Measurements from ENCODE around the gene PCBP3. TPM values are rescaled to one million over a fixed set of nuclear protein-coding genes. Genes with fewer than 3 reads are reported as not detected.

Gene PCBP3
- total RNA-seq, 1 donor from 2014 or later = 11.8 TPM

DNA sequence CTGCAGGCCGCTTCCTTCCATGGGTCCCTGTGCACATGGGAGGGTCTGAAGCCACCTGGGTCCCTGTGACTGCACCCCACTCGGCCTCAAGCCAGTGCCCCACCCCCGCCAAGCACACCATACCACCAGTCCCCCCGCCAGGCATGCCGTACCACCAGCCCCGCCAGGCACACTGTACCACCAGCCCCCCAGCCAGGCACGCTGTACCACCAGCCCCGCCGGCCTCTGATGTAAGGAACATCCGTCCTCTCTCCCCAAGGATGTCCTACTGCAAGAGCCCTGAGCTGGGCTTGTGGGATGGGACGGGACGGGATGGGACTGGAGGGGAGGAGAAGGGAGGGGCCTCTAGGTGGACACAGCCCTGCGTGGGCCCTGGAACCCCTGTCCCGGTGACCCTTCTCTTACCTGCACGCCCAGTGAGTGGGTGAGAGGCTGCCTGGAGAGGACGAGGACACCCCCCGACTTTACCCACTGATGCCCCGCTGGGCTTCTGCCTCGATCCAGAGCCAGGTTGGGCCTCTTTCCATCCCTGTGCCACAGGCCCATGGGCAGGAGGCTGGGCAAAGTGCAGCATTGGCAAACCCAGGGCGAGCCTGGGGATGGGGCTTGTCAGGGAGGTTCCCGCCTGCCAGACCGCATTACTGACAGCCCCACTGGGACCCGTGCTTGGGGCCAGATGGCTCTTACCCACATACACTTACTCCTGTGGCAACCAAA lies 297.3 kb downstream of the PCBP3 start:
- Mint-ChIP-seq H3K36me3 (ENCODE audit: low read depth) (no peaks in the 10 kb centered on the region), H3K27me3 (ENCODE audit: low read depth) (no peaks in the 10 kb centered on the region)

DNA sequence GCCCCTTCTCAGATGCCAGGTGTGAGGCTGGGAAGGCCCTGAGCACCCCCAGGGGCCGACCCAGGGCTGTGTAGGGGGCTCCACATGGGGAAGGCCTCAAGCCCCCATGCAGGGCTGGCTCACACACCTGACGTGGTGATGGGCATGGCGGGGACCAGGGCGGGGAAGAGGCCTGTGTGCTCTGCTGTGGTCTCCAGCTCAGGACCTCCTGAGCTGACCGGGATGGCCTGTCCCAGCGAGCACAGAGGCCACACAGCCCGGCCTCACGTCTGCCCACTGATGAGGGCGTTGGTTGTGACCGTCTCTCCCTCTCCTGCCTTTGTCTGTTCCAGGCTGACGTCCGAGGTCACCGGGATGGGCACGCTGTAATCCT lies 297.8 kb downstream of the PCBP3 start:
- H3K36me3 Mint-ChIP-seq (ENCODE audit: low read depth) = no peaks in the 10 kb centered on the region
- no peaks in the 10 kb centered on the region for H3K9me3 Mint-ChIP-seq (ENCODE audit: low read depth)
- H3K4me1 Mint-ChIP-seq (ENCODE audit: low read depth) = no peaks in the 10 kb centered on the region
- H3K27me3 Mint-ChIP-seq (ENCODE audit: low read depth) = no peaks in the 10 kb centered on the region
- H3K27ac Mint-ChIP-seq (ENCODE audit: unreplicated experiment) = no peak overlapping the region
- no peak for DNase-seq (ENCODE audit: low spot score)
- H3K4me3 Mint-ChIP-seq (ENCODE audit: unreplicated experiment) = no peak overlapping the region
- TF ChIP-seq, protein P1, sequence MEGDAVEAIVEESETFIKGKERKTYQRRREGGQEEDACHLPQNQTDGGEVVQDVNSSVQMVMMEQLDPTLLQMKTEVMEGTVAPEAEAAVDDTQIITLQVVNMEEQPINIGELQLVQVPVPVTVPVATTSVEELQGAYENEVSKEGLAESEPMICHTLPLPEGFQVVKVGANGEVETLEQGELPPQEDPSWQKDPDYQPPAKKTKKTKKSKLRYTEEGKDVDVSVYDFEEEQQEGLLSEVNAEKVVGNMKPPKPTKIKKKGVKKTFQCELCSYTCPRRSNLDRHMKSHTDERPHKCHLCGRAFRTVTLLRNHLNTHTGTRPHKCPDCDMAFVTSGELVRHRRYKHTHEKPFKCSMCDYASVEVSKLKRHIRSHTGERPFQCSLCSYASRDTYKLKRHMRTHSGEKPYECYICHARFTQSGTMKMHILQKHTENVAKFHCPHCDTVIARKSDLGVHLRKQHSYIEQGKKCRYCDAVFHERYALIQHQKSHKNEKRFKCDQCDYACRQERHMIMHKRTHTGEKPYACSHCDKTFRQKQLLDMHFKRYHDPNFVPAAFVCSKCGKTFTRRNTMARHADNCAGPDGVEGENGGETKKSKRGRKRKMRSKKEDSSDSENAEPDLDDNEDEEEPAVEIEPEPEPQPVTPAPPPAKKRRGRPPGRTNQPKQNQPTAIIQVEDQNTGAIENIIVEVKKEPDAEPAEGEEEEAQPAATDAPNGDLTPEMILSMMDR (IDR thresholded peaks at IDR 0.05) = no peak

More for the DNA sequence above, 297.3 kb downstream of the PCBP3 start:
- no peak overlapping the region for H3K4me3 Mint-ChIP-seq (ENCODE audit: unreplicated experiment)
- no peak for DNase-seq (ENCODE audit: low spot score)
- TF ChIP-seq, protein P1 (IDR thresholded peaks at IDR 0.05) = no peak
- no peak overlapping the region for H3K27ac Mint-ChIP-seq (ENCODE audit: unreplicated experiment)
- H3K4me1 Mint-ChIP-seq (ENCODE audit: low read depth) = no peaks in the 10 kb centered on the region
- H3K9me3 Mint-ChIP-seq (ENCODE audit: low read depth) = no peaks in the 10 kb centered on the region

GRCh38 chr21:45941717-45942546 lies 298.4 kb downstream of the PCBP3 start:
- Mint-ChIP-seq H3K4me1 (ENCODE audit: low read depth) (no peaks in the 10 kb centered on the region), H3K9me3 (ENCODE audit: low read depth) (no peaks in the 10 kb centered on the region), H3K27ac (ENCODE audit: unreplicated experiment) (no peak overlapping the region), H3K4me3 (ENCODE audit: unreplicated experiment) (no peak overlapping the region), H3K36me3 (ENCODE audit: low read depth) (no peaks in the 10 kb centered on the region), H3K27me3 (ENCODE audit: low read depth) (no peaks in the 10 kb centered on the region)
- DNase-seq (ENCODE audit: low spot score) = no peak
- TF ChIP-seq, protein P1 (IDR thresholded peaks at IDR 0.05) = no peak

DNA sequence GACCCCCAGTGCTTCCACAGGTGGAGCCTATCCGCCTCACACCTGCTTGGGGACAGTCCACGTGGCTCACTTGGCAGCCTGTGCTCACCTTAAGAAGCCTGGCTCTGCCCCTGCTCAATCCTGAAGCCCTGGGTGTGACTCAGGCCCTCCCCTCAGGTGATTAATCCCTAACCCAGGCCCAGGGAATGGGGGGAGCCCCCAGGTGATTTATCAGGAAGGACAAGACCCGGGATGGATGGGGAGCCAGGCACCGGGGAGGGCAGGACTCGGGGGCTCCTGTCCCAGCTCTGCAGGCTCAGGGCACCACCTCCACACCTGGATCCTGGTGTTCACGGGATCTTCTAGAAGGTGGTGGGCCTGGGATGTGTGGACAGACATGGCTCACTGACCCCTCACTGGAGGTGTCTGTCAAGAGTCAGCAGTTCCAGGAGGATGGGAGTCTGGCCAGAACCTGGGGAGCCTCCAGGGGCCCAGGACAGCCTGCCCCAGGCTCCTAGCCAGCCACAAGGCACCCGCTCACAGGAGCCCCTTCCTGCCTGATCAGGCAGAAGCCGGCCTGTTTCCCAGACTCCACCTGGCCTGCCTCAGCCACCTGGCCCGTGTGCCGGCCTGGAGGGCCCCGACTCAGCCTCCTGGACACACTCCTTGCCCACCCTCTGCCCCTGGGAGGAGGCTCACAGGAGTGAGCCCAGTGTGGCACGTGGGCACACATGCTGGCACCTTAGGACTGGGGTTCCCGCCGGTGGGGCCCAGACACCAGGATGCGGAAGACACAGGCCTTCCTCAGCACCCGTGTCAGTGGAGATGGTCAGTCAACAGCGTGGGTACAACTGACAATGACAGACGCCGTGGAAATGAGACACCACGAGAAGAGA lies 299.5 kb downstream of the PCBP3 start:
- no peaks in the 10 kb centered on the region for H3K36me3 Mint-ChIP-seq (ENCODE audit: low read depth)
- no peak overlapping the region for H3K4me3 Mint-ChIP-seq (ENCODE audit: unreplicated experiment)
- H3K4me1 Mint-ChIP-seq (ENCODE audit: low read depth) = no peaks in the 10 kb centered on the region
- TF ChIP-seq, protein P1 (IDR thresholded peaks at IDR 0.05) = no peak
- H3K27ac Mint-ChIP-seq (ENCODE audit: unreplicated experiment) = no peak overlapping the region
- H3K9me3 Mint-ChIP-seq (ENCODE audit: low read depth) = no peaks in the 10 kb centered on the region
- no peak for DNase-seq (ENCODE audit: low spot score)
- H3K27me3 Mint-ChIP-seq (ENCODE audit: low read depth) = no peaks in the 10 kb centered on the region

Data from chondrocyte (in vitro differentiated cells).